ENCODE results near the gene TSEN2. TPM values are rescaled to one million over a fixed set of nuclear protein-coding genes. Genes with fewer than 3 reads are reported as not detected.

TSEN2 gene
- total RNA-seq, 1 experiment from 2014 or later = 32.3 TPM

DNA sequence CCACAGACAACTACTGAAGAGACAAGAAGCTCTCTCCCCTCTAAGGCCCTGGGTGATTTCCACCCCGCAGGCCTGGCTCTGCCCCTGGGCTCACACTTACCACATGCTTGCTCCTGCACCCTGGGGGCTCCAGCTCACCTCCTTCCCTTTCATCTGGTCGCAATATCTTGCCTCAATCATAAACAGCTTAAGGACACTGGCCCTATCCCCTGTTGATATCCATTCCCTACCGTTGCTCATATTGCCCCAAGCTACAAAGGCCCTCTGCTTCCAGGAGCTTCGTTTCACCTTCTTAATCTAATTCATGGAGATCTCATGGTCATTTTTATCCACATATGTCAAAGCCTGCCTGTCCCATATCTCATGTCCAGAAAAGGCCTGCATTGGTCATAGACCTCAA lies 46.0 kb upstream of the TSEN2 start:
- no TSS peak for BruUV-seq (replicated peaks)
- POLR2A ChIA-PET = no interaction called here
- Mint-ChIP-seq H3K4me1 (ENCODE audit: insufficient read depth, unreplicated experiment) (peaks cover 8% of the 10 kb centered on the region), H3K36me3 (ENCODE audit: insufficient read depth, unreplicated experiment) (peaks cover 4% of the 10 kb centered on the region), H3K27ac (ENCODE audit: low read depth, unreplicated experiment) (no peak overlapping the region), H3K4me3 (ENCODE audit: unreplicated experiment) (no peak overlapping the region), H3K27me3 (ENCODE audit: insufficient read depth, unreplicated experiment) (no peaks in the 10 kb centered on the region), H3K9me3 (ENCODE audit: unreplicated experiment) (no peaks in the 10 kb centered on the region)
- CTCF ChIA-PET = interaction anchor here (0.7 to 1.0 kb wide), 2 partner anchors 85 to 262 kb away, joined by 4 to 8 read pairs; no protein-coding TSS in a partner anchor
- TF ChIP-seq, protein P1, sequence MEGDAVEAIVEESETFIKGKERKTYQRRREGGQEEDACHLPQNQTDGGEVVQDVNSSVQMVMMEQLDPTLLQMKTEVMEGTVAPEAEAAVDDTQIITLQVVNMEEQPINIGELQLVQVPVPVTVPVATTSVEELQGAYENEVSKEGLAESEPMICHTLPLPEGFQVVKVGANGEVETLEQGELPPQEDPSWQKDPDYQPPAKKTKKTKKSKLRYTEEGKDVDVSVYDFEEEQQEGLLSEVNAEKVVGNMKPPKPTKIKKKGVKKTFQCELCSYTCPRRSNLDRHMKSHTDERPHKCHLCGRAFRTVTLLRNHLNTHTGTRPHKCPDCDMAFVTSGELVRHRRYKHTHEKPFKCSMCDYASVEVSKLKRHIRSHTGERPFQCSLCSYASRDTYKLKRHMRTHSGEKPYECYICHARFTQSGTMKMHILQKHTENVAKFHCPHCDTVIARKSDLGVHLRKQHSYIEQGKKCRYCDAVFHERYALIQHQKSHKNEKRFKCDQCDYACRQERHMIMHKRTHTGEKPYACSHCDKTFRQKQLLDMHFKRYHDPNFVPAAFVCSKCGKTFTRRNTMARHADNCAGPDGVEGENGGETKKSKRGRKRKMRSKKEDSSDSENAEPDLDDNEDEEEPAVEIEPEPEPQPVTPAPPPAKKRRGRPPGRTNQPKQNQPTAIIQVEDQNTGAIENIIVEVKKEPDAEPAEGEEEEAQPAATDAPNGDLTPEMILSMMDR (IDR thresholded peaks at IDR 0.05; ENCODE audit: unreplicated experiment) = no peak
- no peak for DNase-seq (ENCODE audit: unreplicated experiment)
- intact Hi-C loops (cut with micrococcal nuclease) = no loop called here

DNA sequence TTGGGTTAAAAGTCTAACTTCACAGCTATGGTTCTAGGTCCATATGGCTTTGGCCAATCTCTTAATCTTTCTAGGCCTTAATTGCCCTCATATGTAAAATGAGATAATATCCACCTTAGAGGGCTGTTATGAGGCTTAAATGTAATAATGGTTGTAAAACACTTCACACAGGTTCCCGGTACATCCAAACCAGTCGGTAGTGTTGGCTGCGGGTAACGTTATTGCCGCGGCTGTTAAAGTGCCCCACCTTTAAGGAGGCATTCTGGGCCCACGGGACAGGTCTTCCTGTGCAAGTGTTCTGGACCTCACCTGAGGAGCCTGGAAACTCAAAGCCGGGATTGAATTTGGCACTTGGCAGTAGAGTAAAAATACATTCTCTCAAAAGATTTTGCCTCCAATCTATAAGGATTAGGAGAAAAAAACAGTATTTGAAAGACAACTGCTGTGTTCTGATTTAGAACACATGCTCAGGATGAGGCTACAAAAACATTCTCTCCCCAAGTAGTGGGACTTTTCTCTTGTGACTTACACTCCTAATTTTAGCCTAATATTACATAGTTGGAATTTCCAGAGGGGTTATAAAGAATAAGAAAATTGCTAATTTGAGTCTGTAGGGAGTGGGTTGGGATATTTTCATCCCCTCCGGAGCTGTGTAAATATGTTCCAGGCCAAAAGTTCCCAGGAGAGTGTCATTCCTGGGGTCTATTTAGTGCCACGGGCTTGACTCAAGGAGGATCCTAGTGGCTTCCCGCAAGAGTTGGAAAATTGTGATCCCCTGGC lies 44.9 kb upstream of the TSEN2 start:
- no peaks in the 10 kb centered on the region for H3K9me3 Mint-ChIP-seq (ENCODE audit: unreplicated experiment)
- peaks cover 9% of the 10 kb centered on the region for H3K4me1 Mint-ChIP-seq (ENCODE audit: insufficient read depth, unreplicated experiment)
- intact Hi-C loops (cut with micrococcal nuclease) = no loop called here
- TF ChIP-seq, protein P1 (IDR thresholded peaks at IDR 0.05; ENCODE audit: unreplicated experiment) = no peak
- H3K27ac Mint-ChIP-seq (ENCODE audit: low read depth, unreplicated experiment) = no peak overlapping the region
- no peak for DNase-seq (ENCODE audit: unreplicated experiment)
- ChIA-PET POLR2A (no interaction called here), CTCF (no interaction called here)
- no TSS peak for BruUV-seq (replicated peaks)
- H3K36me3 Mint-ChIP-seq (ENCODE audit: insufficient read depth, unreplicated experiment) = peaks cover 4% of the 10 kb centered on the region
- H3K27me3 Mint-ChIP-seq (ENCODE audit: insufficient read depth, unreplicated experiment) = no peaks in the 10 kb centered on the region
- no peak overlapping the region for H3K4me3 Mint-ChIP-seq (ENCODE audit: unreplicated experiment)

DNA sequence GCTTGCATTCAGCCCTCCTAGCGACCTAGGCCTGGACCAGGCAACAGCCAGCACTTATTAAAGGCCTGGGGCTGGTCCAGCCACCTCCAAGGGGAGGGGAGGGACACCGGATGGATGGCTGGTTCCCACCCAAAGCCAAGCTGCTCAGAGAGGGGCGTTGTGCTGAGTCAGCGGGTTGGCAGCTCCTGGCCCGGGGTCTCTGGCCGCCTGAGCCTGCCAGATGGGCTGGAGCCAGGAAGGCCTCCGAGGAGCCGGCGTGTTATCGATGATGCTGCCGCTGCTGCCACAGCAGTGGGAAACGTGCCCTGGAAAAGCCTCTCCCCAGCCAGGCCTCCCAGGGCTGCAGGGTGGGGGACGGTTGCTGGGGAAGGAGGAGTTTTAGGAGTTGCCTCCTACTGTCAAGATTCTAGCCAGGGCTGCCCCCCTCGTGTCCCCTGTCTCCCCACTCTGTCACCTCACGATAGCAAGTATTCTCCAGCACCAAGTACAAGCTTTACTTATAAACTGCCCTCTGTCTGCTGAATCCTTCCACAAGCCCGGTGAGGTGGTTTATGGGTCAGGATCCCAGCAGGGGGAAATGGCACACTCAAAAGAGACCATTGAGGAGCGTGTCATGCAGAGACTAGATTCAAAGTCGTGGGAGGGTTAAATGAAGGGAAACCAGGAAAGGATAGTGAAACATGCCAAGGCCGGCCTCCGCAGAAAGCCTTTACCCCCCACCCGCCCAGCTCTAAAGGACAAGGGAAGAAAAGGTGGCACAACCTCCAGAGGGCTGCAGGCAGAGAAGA lies 43.2 kb upstream of the TSEN2 start:
- Mint-ChIP-seq H3K27me3 (ENCODE audit: insufficient read depth, unreplicated experiment) (no peaks in the 10 kb centered on the region), H3K36me3 (ENCODE audit: insufficient read depth, unreplicated experiment) (peaks cover 4% of the 10 kb centered on the region), H3K4me3 (ENCODE audit: unreplicated experiment) (no peak overlapping the region), H3K27ac (ENCODE audit: low read depth, unreplicated experiment) (no peak overlapping the region), H3K9me3 (ENCODE audit: unreplicated experiment) (no peaks in the 10 kb centered on the region), H3K4me1 (ENCODE audit: insufficient read depth, unreplicated experiment) (peaks cover 22% of the 10 kb centered on the region)
- TF ChIP-seq, protein P1 (IDR thresholded peaks at IDR 0.05; ENCODE audit: unreplicated experiment) = no peak
- no peak for DNase-seq (ENCODE audit: unreplicated experiment)
- POLR2A ChIA-PET = interaction anchor here (0.9 kb wide), 1 partner anchor 18 kb away, joined by 3 read pairs; no protein-coding TSS in a partner anchor
- BruUV-seq (replicated peaks) = no TSS peak
- CTCF ChIA-PET = no interaction called here
- intact Hi-C loops (cut with micrococcal nuclease) = no loop called here

DNA sequence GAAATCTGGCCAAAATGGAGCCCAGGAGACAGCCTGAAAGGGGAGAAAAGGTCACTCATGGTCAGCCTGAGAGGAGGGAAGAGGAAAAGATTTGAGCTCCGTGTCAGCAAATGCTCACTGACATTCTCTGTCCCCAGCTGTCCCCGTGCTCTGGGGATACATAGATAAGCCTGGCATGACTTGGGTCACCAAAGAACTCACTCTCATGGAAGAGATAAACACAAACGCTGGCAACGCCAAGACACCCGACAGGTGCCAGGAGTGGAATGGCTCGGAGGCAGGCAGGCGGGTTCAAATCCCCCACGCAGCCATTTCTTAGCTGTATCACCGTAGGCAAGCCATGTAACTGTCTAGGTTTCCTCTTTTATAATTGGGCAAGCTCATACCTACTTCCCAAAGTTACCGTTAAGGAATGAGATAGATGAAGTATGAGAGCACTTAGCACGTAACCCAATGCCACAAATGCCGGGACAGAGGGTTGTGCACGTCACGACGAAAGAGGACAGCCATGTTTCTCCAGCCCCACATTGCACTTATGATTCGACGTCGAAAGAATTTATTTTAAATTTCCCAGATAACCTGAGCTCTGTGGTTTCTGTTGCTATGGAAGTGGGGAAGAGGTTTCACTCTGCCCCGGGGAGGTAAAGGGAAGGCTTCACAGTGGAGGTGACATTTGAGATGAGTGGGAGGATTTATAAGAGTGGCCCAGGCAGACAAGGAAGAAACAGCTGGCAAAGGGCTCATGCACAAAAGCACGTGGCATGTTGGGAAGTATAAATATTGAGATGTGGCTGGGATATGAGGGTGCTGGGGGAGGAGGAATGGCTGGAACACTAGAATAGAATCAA lies 41.4 kb upstream of the TSEN2 start:
- H3K4me3 Mint-ChIP-seq (ENCODE audit: unreplicated experiment) = no peak overlapping the region
- H3K4me1 Mint-ChIP-seq (ENCODE audit: insufficient read depth, unreplicated experiment) = peaks cover 14% of the 10 kb centered on the region
- no peaks in the 10 kb centered on the region for H3K27me3 Mint-ChIP-seq (ENCODE audit: insufficient read depth, unreplicated experiment)
- TF ChIP-seq, protein P1 (IDR thresholded peaks at IDR 0.05; ENCODE audit: unreplicated experiment) = no peak
- CTCF ChIA-PET = no interaction called here
- H3K9me3 Mint-ChIP-seq (ENCODE audit: unreplicated experiment) = no peaks in the 10 kb centered on the region
- POLR2A ChIA-PET = no interaction called here
- no peaks in the 10 kb centered on the region for H3K36me3 Mint-ChIP-seq (ENCODE audit: insufficient read depth, unreplicated experiment)
- H3K27ac Mint-ChIP-seq (ENCODE audit: low read depth, unreplicated experiment) = no peak overlapping the region
- intact Hi-C loops (cut with micrococcal nuclease) = no loop called here
- no TSS peak for BruUV-seq (replicated peaks)
- no peak for DNase-seq (ENCODE audit: unreplicated experiment)

Data from MCF 10A (cell line).